ENCODE results near the gene RTN4R.
A peak's percentile ranks its signal among the peaks of the same experiment; 100 is the strongest.
"Not testable (repeated sequence)": the region's sequence is repeated elsewhere in the genome, so short reads cannot be mapped to it uniquely, and the experiment has no call there.

Gene RTN4R

DNA sequence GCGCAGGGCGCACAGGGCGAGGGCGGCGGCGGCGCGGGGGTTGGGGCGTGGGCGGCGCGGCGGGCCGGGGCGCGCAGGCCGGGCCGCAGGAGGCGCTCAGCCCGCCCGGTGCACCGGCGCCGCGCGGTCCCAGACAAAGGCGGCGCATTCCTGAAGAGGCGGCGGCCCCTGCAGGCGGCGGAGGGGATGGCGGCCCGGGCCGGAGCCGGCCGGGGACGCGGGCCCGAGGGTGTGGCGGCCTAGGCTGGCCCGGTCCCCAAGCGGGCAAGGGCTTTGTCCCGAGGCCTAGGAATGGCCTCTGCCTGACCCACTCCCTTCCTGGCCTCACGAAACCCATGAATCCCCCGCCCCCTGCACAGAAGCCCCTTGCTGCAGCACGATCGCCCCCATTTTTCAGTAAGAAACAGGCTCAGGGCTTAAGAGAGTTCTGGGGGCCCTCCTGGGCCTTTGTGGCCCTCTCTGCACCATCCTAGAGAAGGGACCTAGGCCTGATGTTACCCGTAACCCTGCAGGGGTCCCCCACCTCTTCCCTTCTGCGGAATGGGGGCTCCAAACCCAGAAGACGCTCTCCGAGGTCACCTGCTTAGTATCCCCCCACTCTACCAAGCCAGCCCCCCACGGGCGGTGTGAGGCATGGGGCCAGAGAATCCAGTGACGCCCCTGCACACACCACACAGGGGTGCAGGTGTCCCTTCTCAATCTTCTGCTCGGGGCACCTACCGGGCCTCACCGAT, at the start of gene RTN4R:
TSS of gene RTN4R (minus strand) at position 40 of the 734 bp plus-strand sequence. CDS start 226 bp downstream, outside the sequence.
- peak within 1 kb of the TSS; percentile 65 for H3K27ac ChIP-seq (ENCODE audit: extremely low read depth, low read depth, low read length)
- H3K9me3 ChIP-seq (ENCODE audit: control insufficient read depth, insufficient read depth, low read depth, low read length) = no peaks in the 10 kb centered on the region
- CTCF ChIA-PET = interaction anchor here (1.3 to 1.5 kb wide), 2 partner anchors 30 to 108 kb away, joined by 4 to 5 read pairs; no protein-coding TSS in a partner anchor
- H3K36me3 ChIP-seq (ENCODE audit: control insufficient read depth in 2 of 2, insufficient read depth in 1 of 2, low read length in 2 of 2) = no peaks in the 10 kb centered on the region
- H3K4me3 ChIP-seq (ENCODE audit: low read depth, low read length) = peak within 1 kb of the TSS; percentile 42
- H3K4me1 ChIP-seq (ENCODE audit: control insufficient read depth, insufficient read depth, low read length) = no peaks in the 10 kb centered on the region
- TF ChIP-seq, protein P1, sequence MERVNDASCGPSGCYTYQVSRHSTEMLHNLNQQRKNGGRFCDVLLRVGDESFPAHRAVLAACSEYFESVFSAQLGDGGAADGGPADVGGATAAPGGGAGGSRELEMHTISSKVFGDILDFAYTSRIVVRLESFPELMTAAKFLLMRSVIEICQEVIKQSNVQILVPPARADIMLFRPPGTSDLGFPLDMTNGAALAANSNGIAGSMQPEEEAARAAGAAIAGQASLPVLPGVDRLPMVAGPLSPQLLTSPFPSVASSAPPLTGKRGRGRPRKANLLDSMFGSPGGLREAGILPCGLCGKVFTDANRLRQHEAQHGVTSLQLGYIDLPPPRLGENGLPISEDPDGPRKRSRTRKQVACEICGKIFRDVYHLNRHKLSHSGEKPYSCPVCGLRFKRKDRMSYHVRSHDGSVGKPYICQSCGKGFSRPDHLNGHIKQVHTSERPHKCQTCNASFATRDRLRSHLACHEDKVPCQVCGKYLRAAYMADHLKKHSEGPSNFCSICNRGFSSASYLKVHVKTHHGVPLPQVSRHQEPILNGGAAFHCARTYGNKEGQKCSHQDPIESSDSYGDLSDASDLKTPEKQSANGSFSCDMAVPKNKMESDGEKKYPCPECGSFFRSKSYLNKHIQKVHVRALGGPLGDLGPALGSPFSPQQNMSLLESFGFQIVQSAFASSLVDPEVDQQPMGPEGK (tag by site-specific recombination; IDR thresholded peaks at IDR 0.05) = peak; percentile 25; the same call in 1 of the 2 replicates
- TF ChIP-seq, protein P2, sequence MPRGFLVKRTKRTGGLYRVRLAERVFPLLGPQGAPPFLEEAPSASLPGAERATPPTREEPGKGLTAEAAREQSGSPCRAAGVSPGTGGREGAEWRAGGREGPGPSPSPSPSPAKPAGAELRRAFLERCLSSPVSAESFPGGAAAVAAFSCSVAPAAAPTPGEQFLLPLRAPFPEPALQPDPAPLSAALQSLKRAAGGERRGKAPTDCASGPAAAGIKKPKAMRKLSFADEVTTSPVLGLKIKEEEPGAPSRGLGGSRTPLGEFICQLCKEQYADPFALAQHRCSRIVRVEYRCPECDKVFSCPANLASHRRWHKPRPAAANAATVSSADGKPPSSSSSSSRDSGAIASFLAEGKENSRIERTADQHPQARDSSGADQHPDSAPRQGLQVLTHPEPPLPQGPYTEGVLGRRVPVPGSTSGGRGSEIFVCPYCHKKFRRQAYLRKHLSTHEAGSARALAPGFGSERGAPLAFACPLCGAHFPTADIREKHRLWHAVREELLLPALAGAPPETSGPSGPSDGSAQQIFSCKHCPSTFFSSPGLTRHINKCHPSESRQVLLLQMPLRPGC (tag by site-specific recombination; IDR thresholded peaks at IDR 0.05) = no peak
- TF ChIP-seq KLF16 (tag by site-specific recombination; IDR thresholded peaks at IDR 0.05) (no peak), HOXD13 (CRISPR knock-in tag; IDR thresholded peaks at IDR 0.05; ENCODE audit: borderline replicate concordance) (no peak), KLF9 (tag by site-specific recombination; IDR thresholded peaks at IDR 0.05; ENCODE audit: low read depth) (no peak), ZNF404 (tag by site-specific recombination; IDR thresholded peaks at IDR 0.05) (no peak), GLIS2 (tag by site-specific recombination; IDR thresholded peaks at IDR 0.05) (peak; percentile 53; the same call in 1 of the 2 replicates), ZNF202 (tag by site-specific recombination; IDR thresholded peaks at IDR 0.05; ENCODE audit: borderline replicate concordance) (no peak), ZBTB8A (tag by site-specific recombination; IDR thresholded peaks at IDR 0.05) (peak; percentile 26; the same call in 1 of the 2 replicates)
- TF ChIP-seq, protein P3, sequence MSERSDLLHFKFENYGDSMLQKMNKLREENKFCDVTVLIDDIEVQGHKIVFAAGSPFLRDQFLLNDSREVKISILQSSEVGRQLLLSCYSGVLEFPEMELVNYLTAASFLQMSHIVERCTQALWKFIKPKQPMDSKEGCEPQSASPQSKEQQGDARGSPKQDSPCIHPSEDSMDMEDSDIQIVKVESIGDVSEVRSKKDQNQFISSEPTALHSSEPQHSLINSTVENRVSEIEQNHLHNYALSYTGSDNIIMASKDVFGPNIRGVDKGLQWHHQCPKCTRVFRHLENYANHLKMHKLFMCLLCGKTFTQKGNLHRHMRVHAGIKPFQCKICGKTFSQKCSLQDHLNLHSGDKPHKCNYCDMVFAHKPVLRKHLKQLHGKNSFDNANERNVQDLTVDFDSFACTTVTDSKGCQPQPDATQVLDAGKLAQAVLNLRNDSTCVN (tag by site-specific recombination; optimal IDR thresholded peaks at IDR 0.05) = peak; percentile 16
- POLR2A ChIA-PET = no interaction called here

DNA sequence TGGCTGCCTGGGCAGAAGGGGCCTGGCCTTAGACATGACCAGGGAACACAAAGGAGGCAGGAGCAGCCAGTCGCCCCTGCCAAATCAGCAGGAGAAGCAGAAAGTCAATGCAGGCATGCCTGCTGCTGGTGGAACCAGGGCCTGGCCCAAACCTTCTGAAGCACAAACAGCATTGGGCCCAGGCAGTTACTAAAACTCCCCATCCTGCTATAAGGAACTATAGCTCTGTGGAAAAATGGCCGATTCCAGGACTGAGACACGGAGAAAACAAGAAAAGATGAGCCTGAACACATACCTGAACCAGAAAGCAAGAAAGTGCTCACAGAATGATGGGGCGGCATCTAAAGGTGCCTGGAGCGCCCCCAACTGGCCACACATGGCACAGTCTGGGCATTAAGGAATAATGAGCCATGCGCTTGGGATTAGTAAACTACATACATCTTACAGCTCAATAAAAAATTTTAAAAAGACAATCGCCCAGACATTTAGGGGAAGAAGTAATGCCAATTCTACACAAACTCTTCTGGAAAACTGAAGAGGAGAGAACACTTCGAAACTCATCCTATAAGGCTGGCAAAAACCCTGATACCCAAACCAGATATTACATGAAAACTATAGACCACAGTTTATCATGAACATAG, 49.4 kb upstream of the RTN4R start:
- H3K36me3 ChIP-seq (ENCODE audit: control insufficient read depth in 2 of 2, insufficient read depth in 1 of 2, low read length in 2 of 2) = peaks cover 0 to 13% of the 10 kb centered on the region in 2 experiments; a peak in 1 of 3 replicates
- POLR2A ChIA-PET; H3K4me1 ChIP-seq (ENCODE audit: control insufficient read depth, insufficient read depth, low read length); H3K27ac ChIP-seq (ENCODE audit: extremely low read depth, low read depth, low read length); H3K4me3 ChIP-seq (ENCODE audit: low read depth, low read length); H3K9me3 ChIP-seq (ENCODE audit: control insufficient read depth, insufficient read depth, low read depth, low read length): not testable (repeated sequence)
- CTCF ChIA-PET = interaction anchor here (0.5 to 4.5 kb wide), 15 partner anchors 9 to 292 kb away, joined by 3 to 20 read pairs (median 3); partner anchors contain the start of genes MED15 and ZNF74
- 0 out of 2 replicates have a peak, but pooled peaks have one; percentile 20 for TF ChIP-seq ZBTB17 (tag by site-specific recombination; IDR thresholded peaks at IDR 0.05)
- TF ChIP-seq, protein P4, sequence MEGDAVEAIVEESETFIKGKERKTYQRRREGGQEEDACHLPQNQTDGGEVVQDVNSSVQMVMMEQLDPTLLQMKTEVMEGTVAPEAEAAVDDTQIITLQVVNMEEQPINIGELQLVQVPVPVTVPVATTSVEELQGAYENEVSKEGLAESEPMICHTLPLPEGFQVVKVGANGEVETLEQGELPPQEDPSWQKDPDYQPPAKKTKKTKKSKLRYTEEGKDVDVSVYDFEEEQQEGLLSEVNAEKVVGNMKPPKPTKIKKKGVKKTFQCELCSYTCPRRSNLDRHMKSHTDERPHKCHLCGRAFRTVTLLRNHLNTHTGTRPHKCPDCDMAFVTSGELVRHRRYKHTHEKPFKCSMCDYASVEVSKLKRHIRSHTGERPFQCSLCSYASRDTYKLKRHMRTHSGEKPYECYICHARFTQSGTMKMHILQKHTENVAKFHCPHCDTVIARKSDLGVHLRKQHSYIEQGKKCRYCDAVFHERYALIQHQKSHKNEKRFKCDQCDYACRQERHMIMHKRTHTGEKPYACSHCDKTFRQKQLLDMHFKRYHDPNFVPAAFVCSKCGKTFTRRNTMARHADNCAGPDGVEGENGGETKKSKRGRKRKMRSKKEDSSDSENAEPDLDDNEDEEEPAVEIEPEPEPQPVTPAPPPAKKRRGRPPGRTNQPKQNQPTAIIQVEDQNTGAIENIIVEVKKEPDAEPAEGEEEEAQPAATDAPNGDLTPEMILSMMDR (tag by site-specific recombination; IDR thresholded peaks at IDR 0.05) = peak; percentile 48; the same call in 1 of the 2 replicates
- 0 out of 2 replicates have a peak, but pooled peaks have one; percentile 36 for TF ChIP-seq ZNF335 (tag by site-specific recombination; conservative IDR thresholded peaks at IDR 0.05)
- peak; percentile 60 for TF ChIP-seq ZNF654 (tag by site-specific recombination; IDR thresholded peaks at IDR 0.05; ENCODE audit: low read depth)

Data from HEK293 (cell line).